ENCODE results near the gene ACBD4. TPM values are rescaled to one million over a fixed set of nuclear protein-coding genes. Genes with fewer than 3 reads are reported as not detected.

Gene ACBD4
- total RNA-seq, 1 experiment from 2014 or later, result 12.0 TPM

- no peak for DNase-seq (ENCODE audit: low spot score)
Observed at GRCh38 chr17:45104497-45104896, 31.0 kb upstream of the ACBD4 start.

- no peak for DNase-seq (ENCODE audit: low spot score)
Observed at GRCh38 chr17:45104907-45105624, 30.4 kb upstream of the ACBD4 start.

- DNase-seq (ENCODE audit: low spot score), result no peak
Observed at GRCh38 chr17:45106096-45106495, 29.4 kb upstream of the ACBD4 start.

- DNase-seq (ENCODE audit: low spot score), result no peak
Observed at GRCh38 chr17:45106582-45106981, 28.9 kb upstream of the ACBD4 start.

GRCh38 chr17:45107293-45108010 lies 28.0 kb upstream of the ACBD4 start:
- DNase-seq (ENCODE audit: low spot score), result no peak

GRCh38 chr17:45108051-45108450 lies 27.4 kb upstream of the ACBD4 start:
- no peak for DNase-seq (ENCODE audit: low spot score)

- DNase-seq (ENCODE audit: low spot score), result no peak
Observed at GRCh38 chr17:45108595-45109521, 26.6 kb upstream of the ACBD4 start.

- DNase-seq (ENCODE audit: low spot score), result no peak
Observed at GRCh38 chr17:45110676-45111611, 24.5 kb upstream of the ACBD4 start.

- DNase-seq (ENCODE audit: low spot score), result no peak
Observed at GRCh38 chr17:45111850-45112249, 23.6 kb upstream of the ACBD4 start.

GRCh38 chr17:45112559-45113423 lies 22.7 kb upstream of the ACBD4 start:
- DNase-seq (ENCODE audit: low spot score), result no peak

GRCh38 chr17:45113424-45113754 lies 22.1 kb upstream of the ACBD4 start:
- no peak for DNase-seq (ENCODE audit: low spot score)

GRCh38 chr17:45114117-45114932 lies 21.2 kb upstream of the ACBD4 start:
- no peak for DNase-seq (ENCODE audit: low spot score)

GRCh38 chr17:45115015-45115625 lies 20.4 kb upstream of the ACBD4 start:
- no peak for DNase-seq (ENCODE audit: low spot score)

GRCh38 chr17:45115871-45116270 lies 19.6 kb upstream of the ACBD4 start:
- DNase-seq (ENCODE audit: low spot score), result no peak

GRCh38 chr17:45116434-45117016 lies 19.0 kb upstream of the ACBD4 start:
- no peak for DNase-seq (ENCODE audit: low spot score)

- DNase-seq (ENCODE audit: low spot score), result no peak
Observed at GRCh38 chr17:45117334-45117733, 18.2 kb upstream of the ACBD4 start.

- no peak for DNase-seq (ENCODE audit: low spot score)
Observed at GRCh38 chr17:45117848-45118646, 17.4 kb upstream of the ACBD4 start.

- no peak for DNase-seq (ENCODE audit: low spot score)
Observed at GRCh38 chr17:45118691-45119090, 16.8 kb upstream of the ACBD4 start.
